GM12878 (cell line): Measurements from ENCODE around the gene MIEF1.

ENCODE experiments used
- ASH2L ChIP-seq: fragments of 300-600, 200-600 bp; sonication (generic); IDR thresholded peaks from 2 replicates; pipeline ENCODE4 v1.6.1; 2017; ENCODE audit warnings: low read depth, mild to moderate bottlenecking, borderline replicate concordance
- CHD1 ChIP-seq: IDR thresholded peaks from 2 replicates; pipeline ENCODE4 v1.6.1; 2012; ENCODE audit warnings: low read depth, low read length, improper control_type of control experiment
- CHD2 ChIP-seq: IDR thresholded peaks from 2 replicates; pipeline ENCODE4 v1.6.1; 2011; ENCODE audit warnings: low read depth, low read length, improper control_type of control experiment, borderline replicate concordance
- CTCF ChIP-seq, 3 experiments: IDR thresholded peaks in 2 of 3; conservative IDR thresholded peaks in 1 of 3; 2 replicates each; pipeline ENCODE4 v1.5.1; 2011; ENCODE audit warnings: low read depth in 3 of 3, low read length in 3 of 3, mild to moderate bottlenecking in 3 of 3, control low read depth in 2 of 3, moderate library complexity in 2 of 3, inconsistent platforms in 1 of 3, mixed read lengths in 1 of 3; ENCODE audit not compliant: control insufficient read depth in 2 of 3, insufficient read depth in 1 of 3; ENCODE audit errors: extremely low read depth in 1 of 3
- ESRRA ChIP-seq: IDR thresholded peaks from 2 replicates; pipeline ENCODE4 v1.6.1; 2012; ENCODE audit warnings: mild to moderate bottlenecking, low read length, improper control_type of control experiment
- JUND ChIP-seq: IDR thresholded peaks from 2 replicates; pipeline ENCODE4 v1.6.1; 2012; ENCODE audit warnings: low read depth, mild to moderate bottlenecking, low read length, improper control_type of control experiment, moderate library complexity
- NRF1 ChIP-seq: conservative IDR thresholded peaks from 2 replicates; pipeline ENCODE4 v1.6.1; 2011; ENCODE audit warnings: mild to moderate bottlenecking, low read depth, low read length, improper control_type of control experiment
- POLR2A ChIP-seq: IDR thresholded peaks from 2 replicates; pipeline ENCODE4 v1.6.1; 2011; ENCODE audit warnings: low read depth, mild to moderate bottlenecking, low read length
- RCOR1 ChIP-seq: conservative IDR thresholded peaks from 2 replicates; pipeline ENCODE4 v1.6.1; 2012; ENCODE audit warnings: low read depth, low read length, improper control_type of control experiment
- TARDBP ChIP-seq: IDR thresholded peaks from 2 replicates; pipeline ENCODE4 v1.6.1; 2016; ENCODE audit warnings: borderline replicate concordance
- ZNF274 ChIP-seq: IDR thresholded peaks from one replicate; pipeline ENCODE4 v1.8.0; 2011; ENCODE audit not compliant: insufficient read length, insufficient read depth
- ZNF384 ChIP-seq: IDR thresholded peaks from 2 replicates; pipeline ENCODE4 v1.6.1; 2012; ENCODE audit warnings: low read depth, mild to moderate bottlenecking, low read length, improper control_type of control experiment, borderline replicate concordance
- ZSCAN29 ChIP-seq: fragments of 450-650 bp; IDR thresholded peaks from 2 replicates; pipeline ENCODE4 v1.6.1; 2017; ENCODE audit warnings: mild to moderate bottlenecking, moderate library complexity
- TF ChIP-seq, protein P1 (sequence below): IDR thresholded peaks from 2 replicates; pipeline ENCODE4 v1.6.1; 2012; ENCODE audit warnings: low read length, inconsistent platforms

DNA sequence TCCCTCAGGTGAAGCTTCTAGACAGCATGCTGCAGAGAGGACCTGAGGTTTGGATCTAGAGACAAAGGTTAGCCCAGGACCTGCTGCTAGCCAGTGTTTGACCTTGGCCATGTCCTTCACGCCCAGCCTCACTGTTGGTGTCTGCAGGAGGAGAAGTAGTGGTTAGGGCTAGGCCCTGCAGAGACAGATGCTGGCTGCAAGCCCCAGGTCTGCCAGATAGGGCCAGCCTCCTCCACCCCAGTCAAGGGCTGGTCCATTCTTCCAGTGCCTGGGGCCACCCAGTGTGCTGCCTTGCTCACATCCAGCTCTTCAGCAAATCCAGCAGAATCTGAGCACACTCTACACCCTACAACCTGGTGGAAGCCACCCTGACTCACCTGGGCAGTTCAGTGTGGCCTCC, 21.5 kb upstream of the MIEF1 start:
- TF ChIP-seq NRF1, result no peak
- no peak for TF ChIP-seq ASH2L
- no peak for TF ChIP-seq CTCF (IDR thresholded peaks at IDR 0.05 in 2 of 3, conservative IDR thresholded peaks at IDR 0.05 in 1 of 3; ENCODE audit: control insufficient read depth in 2 of 3, extremely low read depth in 1 of 3, insufficient read depth in 1 of 3, low read depth in 3 of 3, low read length in 3 of 3)
- TF ChIP-seq JUND, result no peak
- TF ChIP-seq TARDBP, result no peak
- TF ChIP-seq POLR2A, result no peak
- no peak for TF ChIP-seq RCOR1
- no peak for TF ChIP-seq ESRRA
- no peak for TF ChIP-seq ZNF274
- TF ChIP-seq CHD2, result no peak
- no peak for TF ChIP-seq CHD1
- TF ChIP-seq, protein P1, sequence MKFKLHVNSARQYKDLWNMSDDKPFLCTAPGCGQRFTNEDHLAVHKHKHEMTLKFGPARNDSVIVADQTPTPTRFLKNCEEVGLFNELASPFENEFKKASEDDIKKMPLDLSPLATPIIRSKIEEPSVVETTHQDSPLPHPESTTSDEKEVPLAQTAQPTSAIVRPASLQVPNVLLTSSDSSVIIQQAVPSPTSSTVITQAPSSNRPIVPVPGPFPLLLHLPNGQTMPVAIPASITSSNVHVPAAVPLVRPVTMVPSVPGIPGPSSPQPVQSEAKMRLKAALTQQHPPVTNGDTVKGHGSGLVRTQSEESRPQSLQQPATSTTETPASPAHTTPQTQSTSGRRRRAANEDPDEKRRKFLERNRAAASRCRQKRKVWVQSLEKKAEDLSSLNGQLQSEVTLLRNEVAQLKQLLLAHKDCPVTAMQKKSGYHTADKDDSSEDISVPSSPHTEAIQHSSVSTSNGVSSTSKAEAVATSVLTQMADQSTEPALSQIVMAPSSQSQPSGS, result no peak
- TF ChIP-seq ZSCAN29, result no peak
- no peak for TF ChIP-seq ZNF384
